IPS-NIHi11 (cell line): ENCODE measurements around the gene NPPC.
"Not testable (repeated sequence)": the region's sequence is repeated elsewhere in the genome, so short reads cannot be mapped to it uniquely, and the experiment has no call there.

Source experiments
- DNase-seq: peaks from one replicate; pipeline ENCODE4 v3.0.0; 2012; ENCODE audit warnings: mixed read lengths, low spot score

The NPPC gene

GRCh38 chr2:231886071-231886681, 40.0 kb downstream of the NPPC start:
- no peak for DNase-seq

GRCh38 chr2:231884438-231885140, 41.6 kb downstream of the NPPC start:
- no peak for DNase-seq

- DNase-seq, result no peak
Observed at GRCh38 chr2:231883468-231883881, 42.7 kb downstream of the NPPC start.

GRCh38 chr2:231882646-231883045, 43.5 kb downstream of the NPPC start:
- no peak for DNase-seq

GRCh38 chr2:231880371-231880770, 45.8 kb downstream of the NPPC start:
- DNase-seq, result not testable (repeated sequence)

- no peak for DNase-seq
Observed at GRCh38 chr2:231879216-231879615, 47.0 kb downstream of the NPPC start.

GRCh38 chr2:231877533-231878456, 48.4 kb downstream of the NPPC start:
- peak; percentile 41 for DNase-seq

GRCh38 chr2:231874944-231875343, 51.3 kb downstream of the NPPC start:
- no peak for DNase-seq
